Measurements from ENCODE around the gene ATXN10.

DNA sequence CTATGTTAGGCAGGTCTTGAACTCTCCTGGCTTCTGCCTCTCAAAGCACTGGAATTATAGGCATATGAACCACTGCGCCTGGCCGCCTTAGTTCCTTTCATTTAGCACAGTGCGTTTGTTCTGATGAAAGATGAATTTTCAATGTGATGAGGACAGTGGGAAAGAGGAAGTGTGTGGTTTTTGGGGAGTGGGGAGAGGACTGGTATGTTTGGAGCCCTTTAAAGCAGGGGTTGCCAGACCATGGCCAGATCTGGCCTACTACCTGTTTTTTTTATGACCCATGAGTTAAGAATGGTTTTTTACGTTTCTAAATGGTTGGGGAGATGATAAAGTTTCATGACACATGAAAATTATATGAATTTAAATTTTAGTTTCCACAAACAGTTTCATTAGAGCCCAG is 12.5 kb downstream of the ATXN10 start:
- TF ChIP-seq, protein P1, sequence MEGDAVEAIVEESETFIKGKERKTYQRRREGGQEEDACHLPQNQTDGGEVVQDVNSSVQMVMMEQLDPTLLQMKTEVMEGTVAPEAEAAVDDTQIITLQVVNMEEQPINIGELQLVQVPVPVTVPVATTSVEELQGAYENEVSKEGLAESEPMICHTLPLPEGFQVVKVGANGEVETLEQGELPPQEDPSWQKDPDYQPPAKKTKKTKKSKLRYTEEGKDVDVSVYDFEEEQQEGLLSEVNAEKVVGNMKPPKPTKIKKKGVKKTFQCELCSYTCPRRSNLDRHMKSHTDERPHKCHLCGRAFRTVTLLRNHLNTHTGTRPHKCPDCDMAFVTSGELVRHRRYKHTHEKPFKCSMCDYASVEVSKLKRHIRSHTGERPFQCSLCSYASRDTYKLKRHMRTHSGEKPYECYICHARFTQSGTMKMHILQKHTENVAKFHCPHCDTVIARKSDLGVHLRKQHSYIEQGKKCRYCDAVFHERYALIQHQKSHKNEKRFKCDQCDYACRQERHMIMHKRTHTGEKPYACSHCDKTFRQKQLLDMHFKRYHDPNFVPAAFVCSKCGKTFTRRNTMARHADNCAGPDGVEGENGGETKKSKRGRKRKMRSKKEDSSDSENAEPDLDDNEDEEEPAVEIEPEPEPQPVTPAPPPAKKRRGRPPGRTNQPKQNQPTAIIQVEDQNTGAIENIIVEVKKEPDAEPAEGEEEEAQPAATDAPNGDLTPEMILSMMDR (IDR thresholded peaks at IDR 0.05), result no peak
- no peak for TF ChIP-seq POLR2A (IDR thresholded peaks at IDR 0.05)

All from esophagus squamous epithelium (tissue), 4 donors.